Measurements from ENCODE around the gene USP17L12.
"Not testable (repeated sequence)": the region's sequence is repeated elsewhere in the genome, so short reads cannot be mapped to it uniquely, and the experiment has no call there.

DNA sequence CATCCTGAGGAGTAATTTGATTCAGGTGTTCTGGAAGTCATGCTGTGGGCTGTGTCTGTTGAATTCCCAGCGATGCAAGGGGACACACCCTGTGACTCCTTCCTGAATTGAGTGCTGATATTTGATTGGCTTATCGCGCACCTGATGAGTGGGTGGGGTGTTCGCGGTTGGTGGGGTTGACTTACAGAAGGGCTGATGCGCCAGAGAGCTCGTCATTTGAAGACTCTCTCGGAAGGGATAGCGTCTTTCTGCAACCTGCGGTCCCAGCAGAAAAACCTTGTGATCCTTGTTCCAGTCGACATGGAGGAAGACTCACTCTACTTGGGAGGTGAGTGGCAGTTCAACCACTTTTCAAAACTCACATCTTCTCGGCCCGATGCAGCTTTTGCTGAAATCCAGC lies 42.6 kb downstream of the USP17L12 start, which contains the start of gene USP17L21:
- TF ChIP-seq, protein P1, sequence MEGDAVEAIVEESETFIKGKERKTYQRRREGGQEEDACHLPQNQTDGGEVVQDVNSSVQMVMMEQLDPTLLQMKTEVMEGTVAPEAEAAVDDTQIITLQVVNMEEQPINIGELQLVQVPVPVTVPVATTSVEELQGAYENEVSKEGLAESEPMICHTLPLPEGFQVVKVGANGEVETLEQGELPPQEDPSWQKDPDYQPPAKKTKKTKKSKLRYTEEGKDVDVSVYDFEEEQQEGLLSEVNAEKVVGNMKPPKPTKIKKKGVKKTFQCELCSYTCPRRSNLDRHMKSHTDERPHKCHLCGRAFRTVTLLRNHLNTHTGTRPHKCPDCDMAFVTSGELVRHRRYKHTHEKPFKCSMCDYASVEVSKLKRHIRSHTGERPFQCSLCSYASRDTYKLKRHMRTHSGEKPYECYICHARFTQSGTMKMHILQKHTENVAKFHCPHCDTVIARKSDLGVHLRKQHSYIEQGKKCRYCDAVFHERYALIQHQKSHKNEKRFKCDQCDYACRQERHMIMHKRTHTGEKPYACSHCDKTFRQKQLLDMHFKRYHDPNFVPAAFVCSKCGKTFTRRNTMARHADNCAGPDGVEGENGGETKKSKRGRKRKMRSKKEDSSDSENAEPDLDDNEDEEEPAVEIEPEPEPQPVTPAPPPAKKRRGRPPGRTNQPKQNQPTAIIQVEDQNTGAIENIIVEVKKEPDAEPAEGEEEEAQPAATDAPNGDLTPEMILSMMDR (IDR thresholded peaks at IDR 0.05): not testable (repeated sequence)
- not testable (repeated sequence) for TF ChIP-seq POLR2A (IDR thresholded peaks at IDR 0.05)

Data from adrenal gland (tissue), 5 donors.